NCI-H1694 treated with DMSO at 0.1 percent for 48 hours (cell line): Measurements from ENCODE around the gene SLC40A1.

Experiments used
- DNase-seq: peaks from one replicate; lab custom pipeline; 2025; lab: John Stamatoyannopoulos, UW

SLC40A1 gene

DNA sequence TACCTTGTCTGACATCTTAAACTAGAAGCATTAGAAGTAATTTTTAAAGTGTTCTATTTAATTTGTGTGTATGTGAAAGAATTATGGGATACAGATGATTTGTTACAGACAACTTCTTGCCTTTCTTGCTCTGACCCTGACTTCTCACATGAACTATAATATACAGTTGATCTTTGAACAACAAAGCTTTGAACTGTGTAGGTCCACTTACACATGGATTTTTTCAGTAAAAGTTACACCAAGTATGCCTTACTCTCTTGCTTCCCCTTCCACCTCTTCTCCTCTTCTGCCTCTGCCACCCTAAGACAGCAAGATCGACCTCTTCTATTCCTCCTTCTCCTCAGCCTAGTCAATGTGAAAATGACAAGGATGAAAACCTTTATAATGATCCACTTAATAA, 42.2 kb downstream of the SLC40A1 start:
- no peak for DNase-seq

DNA sequence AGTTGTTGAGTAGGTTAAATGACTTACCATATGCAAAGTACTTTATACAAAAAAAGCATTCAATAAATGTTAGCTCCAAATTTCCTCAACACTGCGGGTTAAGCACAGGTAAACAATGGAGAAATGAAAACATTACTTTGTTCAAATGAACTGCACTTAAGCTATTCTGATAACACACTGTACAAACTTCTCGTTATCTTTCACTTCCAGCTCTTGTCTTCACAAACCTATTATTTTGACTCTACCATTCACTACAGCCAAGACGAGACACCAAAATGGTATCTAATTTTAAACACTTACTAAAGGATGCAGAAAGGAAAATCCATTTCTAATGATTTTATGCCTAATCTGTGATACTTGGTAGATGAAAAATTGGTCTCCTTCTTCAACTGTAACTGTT, 43.8 kb downstream of the SLC40A1 start:
- DNase-seq, result no peak

DNA sequence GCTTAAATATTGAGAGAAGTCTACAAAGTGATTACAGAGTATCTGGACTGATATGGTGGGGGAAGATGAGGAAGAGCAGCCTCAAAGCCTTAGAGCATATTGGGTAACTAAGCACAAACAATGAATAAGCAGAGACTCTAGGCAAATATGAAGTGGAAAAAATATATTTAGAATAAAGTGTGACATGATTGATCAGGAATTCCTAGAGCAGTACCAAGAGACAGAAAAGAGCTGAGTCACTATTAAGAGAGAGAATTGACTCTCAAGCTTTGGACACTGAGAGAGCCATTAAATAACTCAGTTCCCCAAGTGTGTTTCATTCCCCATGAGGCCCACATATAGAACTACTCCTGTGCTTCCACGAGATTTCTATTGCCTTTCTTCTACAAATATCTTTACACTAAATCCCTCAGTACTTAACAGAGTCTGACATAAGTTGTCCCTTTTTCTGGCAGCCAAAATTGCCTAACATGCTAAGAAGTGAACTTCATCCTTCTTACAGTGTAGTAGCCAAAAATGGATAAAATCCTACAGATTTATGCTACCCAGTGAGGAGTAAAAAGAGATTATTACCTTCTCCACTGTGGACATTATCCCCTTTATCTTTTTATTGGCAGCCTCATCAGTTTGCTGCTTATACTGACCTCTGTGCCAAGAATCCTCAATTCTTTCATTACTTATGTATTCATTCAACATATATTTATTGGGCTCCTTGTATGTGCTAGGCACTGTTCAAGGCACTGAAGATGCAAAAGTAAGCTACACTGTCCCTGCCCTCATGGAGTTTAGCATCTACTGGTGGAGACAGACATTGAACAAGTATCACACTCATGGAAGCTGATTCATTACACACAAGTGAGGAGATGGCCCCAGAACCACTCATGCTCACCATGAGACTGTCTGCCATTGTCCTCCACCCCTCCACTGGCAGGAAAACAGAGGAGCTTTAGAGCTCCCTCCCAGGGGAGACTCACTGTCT, 45.4 kb downstream of the SLC40A1 start:
- no peak for DNase-seq

GRCh38 chr2:189533288-189534035, 47.1 kb downstream of the SLC40A1 start:
- DNase-seq, result no peak

- no peak for DNase-seq
These were observed 49.5 kb downstream of the SLC40A1 start for GRCh38 chr2:189530965-189531637.

DNA sequence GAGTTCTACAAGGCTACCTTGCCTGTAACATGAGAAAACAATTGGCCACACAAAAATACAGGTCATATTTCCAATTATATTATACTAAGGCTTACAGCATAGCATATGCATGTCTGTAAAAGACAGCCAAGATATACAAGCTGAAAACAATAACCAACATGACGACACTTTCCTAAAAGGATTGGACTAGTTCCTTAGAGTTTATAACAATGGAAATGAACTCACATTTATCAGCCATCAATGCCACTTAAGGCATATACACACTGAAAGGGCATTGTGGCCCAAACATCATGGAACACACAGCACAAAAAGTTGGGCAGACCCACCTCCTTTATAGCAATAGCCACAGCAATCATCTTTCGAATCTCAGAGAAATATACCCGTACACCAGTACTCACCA, 52.0 kb downstream of the SLC40A1 start:
- no peak for DNase-seq

DNA sequence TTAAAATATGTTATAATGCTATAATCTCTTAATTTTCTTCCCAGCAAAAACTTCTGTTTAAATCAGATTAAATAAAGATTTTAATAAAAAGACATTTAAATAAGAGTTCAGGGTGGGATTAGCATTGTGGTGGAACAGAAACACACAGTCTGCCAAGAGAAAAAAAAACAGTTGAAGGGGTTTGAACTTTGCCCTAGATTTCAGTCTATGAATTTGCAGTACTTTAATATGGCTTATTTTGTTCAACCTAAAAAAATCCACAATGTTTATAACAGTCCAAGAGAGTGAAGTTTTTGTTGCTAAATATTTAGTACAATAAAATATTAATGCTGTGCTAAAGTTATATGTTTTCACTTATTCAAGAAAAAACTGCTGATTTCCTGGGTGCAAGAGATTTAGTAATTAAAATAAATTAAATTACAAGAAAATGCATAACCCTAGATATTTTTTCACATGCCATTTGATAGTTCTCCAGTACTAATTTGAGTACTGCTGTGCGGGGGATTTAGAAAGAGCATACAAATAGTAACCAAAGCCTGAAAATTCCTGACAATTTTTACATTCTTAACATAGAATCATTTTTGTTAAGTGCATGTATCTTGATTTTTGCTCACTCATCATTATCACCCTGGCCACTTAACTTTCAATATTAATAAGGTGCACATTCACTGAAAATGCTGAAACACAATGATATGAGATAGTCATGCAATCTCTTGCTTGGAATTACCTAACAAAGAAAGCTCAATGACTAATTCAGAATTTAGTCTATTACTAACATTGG, 52.6 kb downstream of the SLC40A1 start:
- DNase-seq, result no peak

- DNase-seq, result no peak
These were observed 53.4 kb downstream of the SLC40A1 start for GRCh38 chr2:189527041-189527750.

DNA sequence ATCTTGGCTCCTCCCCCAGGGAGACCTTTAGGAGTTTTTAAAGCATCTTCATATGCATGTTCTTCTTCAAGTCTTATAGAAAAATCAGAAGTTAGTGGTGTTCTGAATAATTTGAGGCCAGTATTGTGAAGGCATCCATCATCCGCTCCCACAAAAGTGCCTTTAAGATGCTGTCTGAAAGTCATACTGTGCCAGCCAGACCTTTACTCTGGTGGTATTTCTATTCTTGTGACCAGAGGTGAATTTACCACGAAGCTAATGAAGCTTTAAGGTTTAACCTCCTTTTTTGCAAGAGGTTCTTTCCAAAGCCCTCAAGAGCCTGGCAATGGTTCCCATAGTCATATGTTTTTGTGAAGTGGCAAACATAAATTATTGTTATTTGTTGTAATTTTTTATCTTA, 54.3 kb downstream of the SLC40A1 start:
- no peak for DNase-seq

DNA sequence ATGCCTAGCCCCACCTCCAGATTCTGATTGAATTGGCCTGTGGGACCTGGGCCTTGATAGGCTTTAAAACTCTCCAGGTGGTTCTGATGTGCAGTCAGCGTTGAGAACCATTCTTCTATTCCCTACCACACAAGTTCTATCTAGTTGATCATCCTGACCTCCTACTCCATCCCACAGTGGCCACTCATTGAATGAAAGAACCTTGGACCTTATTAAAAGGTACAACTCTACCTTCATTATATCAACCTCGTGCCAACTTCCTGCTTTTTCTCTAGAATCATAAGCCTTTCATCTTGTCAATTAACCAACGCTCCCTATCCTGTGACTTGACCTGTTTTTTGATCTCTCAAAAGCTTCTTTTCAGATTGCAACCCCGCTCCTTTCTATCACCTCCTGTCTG, 55.8 kb downstream of the SLC40A1 start:
- no peak for DNase-seq

GRCh38 chr2:189522435-189523151, 58.0 kb downstream of the SLC40A1 start:
- DNase-seq, result no peak

- no peak for DNase-seq
These were observed 58.7 kb downstream of the SLC40A1 start for GRCh38 chr2:189521699-189522434.

DNA sequence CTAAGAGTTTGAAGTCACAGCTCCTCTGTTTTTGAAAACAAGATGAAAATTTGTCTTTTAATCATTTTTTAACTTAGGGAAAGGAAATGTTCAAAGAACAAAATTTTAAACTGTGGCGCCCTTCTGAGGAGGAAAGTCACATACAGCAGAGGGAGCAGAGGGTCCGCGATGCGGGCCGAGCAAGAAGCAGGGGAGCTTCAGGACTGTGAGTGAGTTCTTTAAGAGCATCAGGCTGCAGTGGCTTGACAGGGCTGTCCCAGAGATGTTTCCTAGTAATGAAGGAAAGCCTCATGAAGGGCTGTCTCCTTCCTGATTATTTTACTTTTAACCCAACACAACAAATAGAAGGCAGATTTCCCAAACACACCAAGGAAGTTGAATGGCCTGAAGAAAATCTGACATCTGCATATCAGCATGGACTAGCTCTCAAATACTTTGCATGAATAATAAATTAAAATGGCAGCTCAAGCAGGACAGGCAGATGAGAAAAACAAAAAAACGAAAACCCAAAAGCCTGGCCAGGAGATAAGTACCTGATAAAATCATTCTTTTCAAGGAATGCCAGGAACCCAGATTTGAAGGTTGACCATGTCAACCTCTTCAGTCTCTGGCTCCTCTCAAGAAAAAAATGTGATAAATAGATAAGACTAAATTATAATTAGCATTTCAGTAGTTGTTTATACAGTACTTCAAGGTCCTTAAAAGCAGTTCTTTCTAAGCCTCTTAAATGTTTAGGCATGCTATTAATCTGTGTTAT, 60.8 kb downstream of the SLC40A1 start:
- no peak for DNase-seq

- no peak for DNase-seq
These were observed 62.6 kb downstream of the SLC40A1 start for GRCh38 chr2:189517847-189518535.

DNA sequence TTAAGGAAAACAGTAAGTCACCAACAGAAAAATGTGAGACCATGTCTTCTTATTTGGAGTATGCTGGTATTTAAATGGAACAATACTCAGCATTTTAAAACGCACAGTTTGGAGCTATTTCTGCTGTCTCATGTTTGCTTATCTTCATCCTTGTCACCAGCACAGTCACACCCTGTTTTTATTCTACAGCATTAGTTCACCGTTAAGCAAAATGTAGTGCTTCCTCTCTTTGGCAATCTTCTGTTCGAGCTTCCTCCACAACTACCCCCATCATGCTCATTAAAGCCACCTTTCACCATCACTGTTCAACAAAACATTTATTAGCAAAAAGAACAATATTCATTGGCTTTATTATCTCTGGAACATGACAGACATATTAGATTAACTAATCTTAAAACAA, 64.0 kb downstream of the SLC40A1 start:
- DNase-seq, result no peak

GRCh38 chr2:189515264-189515663, 65.3 kb downstream of the SLC40A1 start:
- no peak for DNase-seq

GRCh38 chr2:189514104-189514503, 66.5 kb downstream of the SLC40A1 start:
- DNase-seq, result no peak

DNA sequence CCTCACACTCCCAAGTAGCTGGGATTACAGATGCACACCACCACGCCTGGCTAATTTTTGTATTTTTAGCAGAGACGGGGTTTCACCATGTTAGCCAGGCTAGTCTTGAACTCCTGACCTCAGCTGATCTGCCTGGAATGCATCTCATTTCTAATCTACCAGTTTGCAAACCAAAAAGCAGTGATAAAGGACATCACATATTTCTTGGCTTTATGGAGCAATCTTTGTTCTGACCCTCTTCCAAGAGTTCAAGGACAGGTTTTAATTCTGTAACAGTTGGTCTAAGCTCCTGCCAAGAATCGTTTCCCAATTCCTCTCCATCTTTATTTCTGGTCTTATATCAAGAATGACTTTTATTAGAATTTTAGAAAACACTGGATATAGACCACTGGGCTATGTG, 67.7 kb downstream of the SLC40A1 start:
- no peak for DNase-seq
